ENCODE data around the gene MEA1. TPM values are rescaled to one million over a fixed set of nuclear protein-coding genes. Genes with fewer than 3 reads are reported as not detected.

MEA1 gene
- total RNA-seq, 2 experiments from 2014 or later, result 67.9 to 70.7 TPM

GRCh38 chr6:43020052-43020705 is 6.4 kb upstream of the MEA1 start:
- no peak overlapping the region for H3K27ac ChIP-seq (ENCODE audit: low read depth, low read length, poor library complexity, severe bottlenecking)
- no peaks in the 10 kb centered on the region for H3K9me2 ChIP-seq (ENCODE audit: insufficient read depth, low read length)
- H2AFZ ChIP-seq (ENCODE audit: low read length), result no peak overlapping the region
- no peak overlapping the region for H3K4me3 ChIP-seq (ENCODE audit: low read depth, low read length, poor library complexity, severe bottlenecking)
- DNase-seq (ENCODE audit: low spot score), result no peak
- H3K9me3 ChIP-seq (ENCODE audit: low read length), result no peaks in the 10 kb centered on the region
- H3K36me3 ChIP-seq (ENCODE audit: insufficient read depth, low read length), result peaks cover 65% of the 10 kb centered on the region
- peak overlapping the region; percentile 83; the same call in 1 of the 2 replicates for H3K4me2 ChIP-seq (ENCODE audit: low read length)
- TF ChIP-seq EZH2phosphoT487 (IDR thresholded peaks at IDR 0.05; ENCODE audit: borderline replicate concordance, low read depth, low read length), result no peak
- TF ChIP-seq CTCF (conservative IDR thresholded peaks at IDR 0.05; ENCODE audit: low read length), result no peak
- no TSS peak for BruUV-seq (replicated peaks)
- intact Hi-C loops (cut with micrococcal nuclease; ENCODE audit: unreplicated experiment), result no loop called here
- H4K20me1 ChIP-seq (ENCODE audit: insufficient read depth, low read length), result no peaks in the 10 kb centered on the region
- H3K79me2 ChIP-seq (ENCODE audit: insufficient read depth, low read depth, low read length), result peaks cover 45% of the 10 kb centered on the region
- POLR2A ChIA-PET, result interaction anchor here (0.6 to 1.7 kb wide), 6 partner anchors 13 to 421 kb away, joined by 3 to 7 read pairs (median 5); partner anchors contain the start of genes CNPY3, KLC4, MRPL2 and PEX6
- CTCF ChIA-PET (ENCODE audit: unreplicated experiment), result no interaction called here
- H3K4me1 ChIP-seq (ENCODE audit: insufficient read depth, low read length, poor library complexity, severe bottlenecking), result peaks cover 32% of the 10 kb centered on the region

- Histone ChIP-seq H3K9me3 (ENCODE audit: low read length) (no peaks in the 10 kb centered on the region), H2AFZ (ENCODE audit: low read length) (no peak overlapping the region), H3K4me3 (ENCODE audit: low read depth, low read length, poor library complexity, severe bottlenecking) (no peak overlapping the region), H3K9me2 (ENCODE audit: insufficient read depth, low read length) (no peaks in the 10 kb centered on the region), H3K36me3 (ENCODE audit: insufficient read depth, low read length) (peaks cover 55% of the 10 kb centered on the region), H3K27ac (ENCODE audit: low read depth, low read length, poor library complexity, severe bottlenecking) (no peak overlapping the region), H3K79me2 (ENCODE audit: insufficient read depth, low read depth, low read length) (peaks cover 45% of the 10 kb centered on the region), H4K20me1 (ENCODE audit: insufficient read depth, low read length) (no peaks in the 10 kb centered on the region), H3K4me1 (ENCODE audit: insufficient read depth, low read length, poor library complexity, severe bottlenecking) (peaks cover 37% of the 10 kb centered on the region), H3K4me2 (ENCODE audit: low read length) (no peak overlapping the region)
- BruUV-seq (replicated peaks), result no TSS peak
- POLR2A ChIA-PET, result no interaction called here
- intact Hi-C loops (cut with micrococcal nuclease; ENCODE audit: unreplicated experiment), result no loop called here
- CTCF ChIA-PET (ENCODE audit: unreplicated experiment), result no interaction called here
- no peak for TF ChIP-seq EZH2phosphoT487 (IDR thresholded peaks at IDR 0.05; ENCODE audit: borderline replicate concordance, low read depth, low read length)
- no peak for TF ChIP-seq CTCF (conservative IDR thresholded peaks at IDR 0.05; ENCODE audit: low read length)
- no peak for DNase-seq (ENCODE audit: low spot score)
These were observed 5.4 kb upstream of the MEA1 start for GRCh38 chr6:43019152-43019551.

- Histone ChIP-seq H3K4me1 (ENCODE audit: insufficient read depth, low read length, poor library complexity, severe bottlenecking) (peaks cover 39% of the 10 kb centered on the region), H3K36me3 (ENCODE audit: insufficient read depth, low read length) (peaks cover 43% of the 10 kb centered on the region; the same call in 1 of the 2 replicates), H4K20me1 (ENCODE audit: insufficient read depth, low read length) (no peaks in the 10 kb centered on the region), H3K9me2 (ENCODE audit: insufficient read depth, low read length) (no peaks in the 10 kb centered on the region), H3K79me2 (ENCODE audit: insufficient read depth, low read depth, low read length) (peaks cover 34% of the 10 kb centered on the region), H3K9me3 (ENCODE audit: low read length) (no peaks in the 10 kb centered on the region), H2AFZ (ENCODE audit: low read length) (no peak overlapping the region), H3K27ac (ENCODE audit: low read depth, low read length, poor library complexity, severe bottlenecking) (no peak overlapping the region), H3K4me3 (ENCODE audit: low read depth, low read length, poor library complexity, severe bottlenecking) (no peak overlapping the region), H3K4me2 (ENCODE audit: low read length) (0 out of 2 replicates have a peak overlapping the region, but pooled peaks have one; percentile 5)
- CTCF ChIA-PET (ENCODE audit: unreplicated experiment), result no interaction called here
- DNase-seq (ENCODE audit: low spot score), result no peak
- TF ChIP-seq EZH2phosphoT487 (IDR thresholded peaks at IDR 0.05; ENCODE audit: borderline replicate concordance, low read depth, low read length), result no peak
- no peak for TF ChIP-seq CTCF (conservative IDR thresholded peaks at IDR 0.05; ENCODE audit: low read length)
- POLR2A ChIA-PET, result no interaction called here
- intact Hi-C loops (cut with micrococcal nuclease; ENCODE audit: unreplicated experiment), result no loop called here
- no TSS peak for BruUV-seq (replicated peaks)
These were observed 3.2 kb upstream of the MEA1 start for GRCh38 chr6:43016943-43017334.

All from OCI-LY7 (cell line).